Stimulated activated CD8-positive, alpha-beta memory T cell treated with anti-CD3 and anti-CD28 coated beads, Interleukin-12 subunit alpha, Interleukin-12 subunit beta, amount 100 ng/mL, for 24 hours (primary cell): ENCODE measurements around the gene C1orf210.

Experiments
- DNase-seq: peaks from one replicate; pipeline ENCODE4 v3.0.0-alpha.2; 2020; ENCODE audit errors: extremely low read depth

Gene C1orf210

GRCh38 chr1:43312663-43313515 lies 27.5 kb upstream of the C1orf210 start:
- DNase-seq: no peak

DNA sequence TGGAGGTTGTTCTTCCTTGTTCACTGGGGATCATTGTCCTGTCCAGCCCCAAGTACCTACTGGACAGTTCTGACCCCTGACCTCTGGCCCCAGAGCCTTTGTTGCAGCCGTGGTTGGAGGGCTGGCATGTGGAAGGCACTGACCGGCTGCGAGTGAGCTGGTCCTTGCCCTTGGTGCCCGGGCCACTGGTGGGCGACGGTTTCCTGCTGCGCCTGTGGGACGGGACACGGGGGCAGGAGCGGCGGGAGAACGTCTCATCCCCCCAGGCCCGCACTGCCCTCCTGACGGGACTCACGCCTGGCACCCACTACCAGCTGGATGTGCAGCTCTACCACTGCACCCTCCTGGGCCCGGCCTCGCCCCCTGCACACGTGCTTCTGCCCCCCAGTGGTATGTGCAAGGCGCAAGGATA lies 26.8 kb upstream of the C1orf210 start:
- no peak for DNase-seq

DNA sequence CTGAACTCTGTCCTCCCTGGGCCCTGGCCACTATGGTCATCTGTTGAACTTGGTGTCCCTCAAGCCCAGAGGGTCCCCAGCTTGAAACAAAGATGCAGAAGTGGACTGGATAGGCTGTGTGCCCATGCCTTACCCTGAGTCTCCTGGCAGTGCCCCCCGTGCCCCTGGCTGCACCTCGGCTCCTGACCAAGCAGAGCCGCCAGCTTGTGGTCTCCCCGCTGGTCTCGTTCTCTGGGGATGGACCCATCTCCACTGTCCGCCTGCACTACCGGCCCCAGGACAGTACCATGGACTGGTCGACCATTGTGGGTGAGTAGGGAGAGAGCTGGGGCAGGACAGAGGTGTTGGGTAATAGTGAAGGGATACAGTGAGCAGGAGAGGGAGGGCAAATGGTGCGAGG lies 26.1 kb upstream of the C1orf210 start:
- DNase-seq: no peak

- DNase-seq: no peak
These were observed 24.1 kb upstream of the C1orf210 start for GRCh38 chr1:43309405-43310025.

DNA sequence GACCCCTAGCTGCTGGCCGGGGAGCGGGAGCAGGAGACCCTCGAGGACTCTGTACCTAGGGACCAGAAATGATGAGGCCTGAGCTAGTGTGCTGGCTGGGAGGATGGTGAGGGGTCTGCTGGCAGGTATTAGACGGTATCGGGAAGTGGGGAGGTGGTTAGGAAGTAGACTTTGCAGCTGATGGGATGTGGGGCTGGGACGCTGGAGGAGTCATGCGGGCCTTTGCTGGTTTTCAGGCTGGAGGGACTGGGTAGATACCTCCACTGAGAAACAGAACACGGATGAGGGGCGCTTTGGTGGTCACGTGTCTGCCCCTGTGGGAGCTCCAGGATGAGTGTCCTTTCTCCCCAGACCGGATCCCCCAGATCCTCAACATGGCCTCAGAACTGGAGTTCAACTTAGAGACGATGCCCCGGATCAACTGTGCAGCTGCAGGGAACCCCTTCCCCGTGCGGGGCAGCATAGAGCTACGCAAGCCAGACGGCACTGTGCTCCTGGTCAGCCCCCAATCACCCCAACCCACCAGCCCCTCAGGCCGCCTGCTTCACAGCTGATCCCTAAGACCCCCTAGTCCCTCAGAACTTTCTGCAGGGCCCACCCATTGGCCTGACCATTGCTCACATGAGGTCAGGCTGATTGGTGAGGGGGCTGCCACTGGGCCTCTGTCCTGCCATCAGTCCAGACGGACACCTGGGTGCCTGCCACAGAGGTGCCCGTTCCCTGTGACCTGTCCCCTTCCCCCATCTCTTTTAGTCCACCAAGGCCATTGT lies 23.4 kb upstream of the C1orf210 start:
- DNase-seq: no peak

- DNase-seq: no peak
These were observed 22.2 kb upstream of the C1orf210 start for GRCh38 chr1:43307458-43308158.

GRCh38 chr1:43306688-43307457 lies 21.5 kb upstream of the C1orf210 start:
- DNase-seq: no peak

DNA sequence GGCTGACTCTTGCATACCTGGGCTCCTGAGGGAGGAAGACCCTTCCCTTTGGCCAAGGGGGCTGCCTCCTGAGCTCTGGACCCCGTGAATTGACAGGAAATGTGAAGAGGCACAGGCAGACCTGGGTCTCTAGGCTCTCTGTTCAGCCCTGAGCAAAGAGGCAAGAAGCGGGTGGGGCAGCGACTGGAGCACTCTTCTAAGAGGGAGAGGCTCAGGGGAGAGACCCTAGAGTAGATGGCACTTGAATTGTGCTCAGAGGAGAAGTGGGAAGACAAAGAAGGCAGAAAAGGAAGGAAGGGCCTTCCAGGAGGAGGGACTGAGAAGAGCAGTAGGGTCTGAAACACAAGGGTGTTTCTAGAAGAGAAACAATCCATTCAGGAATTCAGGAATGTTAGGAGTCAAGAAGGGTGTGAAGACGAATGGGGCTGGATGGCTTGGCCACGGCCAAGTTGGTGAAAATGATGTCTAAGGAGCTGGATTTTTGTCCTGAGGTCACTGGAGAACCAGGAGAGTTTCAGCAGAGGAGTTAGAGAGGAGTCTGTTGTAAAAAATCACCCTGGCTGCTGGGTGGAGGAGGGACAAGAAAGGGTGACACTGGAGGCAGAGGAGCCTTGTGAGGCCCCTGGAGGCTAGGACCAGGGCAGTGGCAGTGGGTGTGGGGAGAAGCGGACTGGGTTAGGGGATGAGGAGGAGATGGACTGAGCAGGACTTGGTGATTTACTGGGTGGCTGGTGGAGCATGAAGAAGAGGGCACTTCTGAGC lies 20.7 kb upstream of the C1orf210 start:
- no peak for DNase-seq

- no peak for DNase-seq
These were observed 20.1 kb upstream of the C1orf210 start for GRCh38 chr1:43305461-43305860.

DNA sequence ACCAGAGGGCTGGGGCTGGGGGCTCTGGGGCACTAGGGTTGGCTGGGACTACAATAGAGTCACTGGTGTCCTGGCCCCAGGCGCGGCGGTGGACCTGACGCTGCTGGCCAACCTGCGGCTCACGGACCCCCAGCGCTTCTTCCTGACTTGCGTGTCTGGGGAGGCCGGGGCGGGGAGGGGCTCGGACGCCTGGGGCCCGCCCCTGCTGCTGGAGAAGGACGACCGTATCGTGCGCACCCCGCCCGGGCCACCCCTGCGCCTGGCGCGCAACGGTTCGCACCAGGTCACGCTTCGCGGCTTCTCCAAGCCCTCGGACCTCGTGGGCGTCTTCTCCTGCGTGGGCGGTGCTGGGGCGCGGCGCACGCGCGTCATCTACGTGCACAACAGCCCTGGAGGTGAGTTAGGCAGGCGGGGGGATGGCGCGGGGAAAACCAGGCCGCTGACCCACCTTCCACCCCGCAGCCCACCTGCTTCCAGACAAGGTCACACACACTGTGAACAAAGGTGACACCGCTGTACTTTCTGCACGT lies 19.5 kb upstream of the C1orf210 start:
- no peak for DNase-seq

DNA sequence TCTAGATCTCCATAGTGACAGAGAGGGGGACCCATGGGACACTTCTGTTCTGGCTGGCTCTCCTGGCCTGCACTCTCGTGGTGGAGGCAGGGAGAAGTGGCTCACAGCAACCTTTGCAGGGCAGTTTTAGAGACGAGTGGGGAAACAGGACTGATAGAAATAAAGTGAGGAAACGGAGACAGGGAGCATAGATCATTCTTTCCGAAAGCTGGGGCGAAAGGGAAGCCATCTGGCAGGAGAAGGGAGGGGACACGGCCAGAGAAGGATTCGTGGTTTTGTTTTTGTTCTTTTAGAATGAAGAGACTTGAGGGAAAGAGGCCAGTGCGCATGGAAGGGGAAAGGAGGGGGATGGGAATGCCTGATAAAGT lies 18.9 kb upstream of the C1orf210 start:
- no peak for DNase-seq

DNA sequence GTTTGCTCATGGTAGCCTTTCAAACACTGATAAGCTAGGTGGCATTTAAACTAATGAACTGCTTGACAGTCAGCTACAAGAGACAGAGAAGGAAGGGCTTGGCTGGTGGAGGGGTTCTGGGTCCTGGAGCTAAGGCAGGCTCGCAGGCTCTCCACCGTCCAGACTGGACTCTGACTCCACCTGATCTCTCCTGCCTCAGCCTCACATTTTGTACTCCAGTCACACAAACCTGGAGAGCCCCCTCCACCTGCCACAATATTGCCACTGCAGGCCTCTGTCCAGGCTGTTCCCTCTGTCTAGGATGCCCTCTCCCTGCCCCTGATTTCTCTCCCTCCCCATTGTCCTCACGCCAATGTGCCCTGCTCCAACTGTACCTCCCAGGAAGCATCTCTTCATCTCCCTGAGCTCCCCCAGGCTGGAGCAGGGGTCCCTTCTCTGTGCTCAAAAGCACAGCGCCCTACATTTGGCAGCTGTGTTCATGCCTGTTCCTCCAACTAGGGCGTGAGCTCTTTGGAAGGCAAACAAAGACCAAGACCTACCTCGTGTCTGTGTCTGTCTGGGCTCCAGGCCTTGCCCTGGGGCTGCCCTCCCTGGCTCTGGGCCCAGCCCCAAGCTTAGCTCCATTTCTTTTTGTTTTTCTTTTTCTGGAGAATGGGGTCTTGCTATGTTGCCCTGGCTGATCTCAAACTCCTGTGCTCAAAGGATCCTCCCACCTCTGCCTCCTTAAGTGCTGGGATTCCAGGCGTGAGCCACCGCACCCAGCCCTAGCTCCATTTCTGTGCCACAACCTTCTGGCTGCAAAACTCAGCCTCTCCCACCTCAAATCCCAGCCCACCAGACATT lies 18.3 kb upstream of the C1orf210 start:
- DNase-seq: no peak

GRCh38 chr1:43302721-43303470 lies 17.5 kb upstream of the C1orf210 start:
- DNase-seq: no peak

GRCh38 chr1:43302201-43302600 lies 16.8 kb upstream of the C1orf210 start:
- DNase-seq: no peak

- DNase-seq: no peak
These were observed 15.2 kb upstream of the C1orf210 start, which contains the start of gene TIE1 for GRCh38 chr1:43300378-43301094. Gene TIE1, plus strand, starts transcription at chr1:43300982. Its CDS starts 90 bp downstream, at chr1:43301072.

GRCh38 chr1:43299101-43299500 lies 13.7 kb upstream of the C1orf210 start:
- no peak for DNase-seq

- no peak for DNase-seq
These were observed 12.7 kb upstream of the C1orf210 start for GRCh38 chr1:43298055-43298454.

- DNase-seq: no peak
These were observed 10.8 kb upstream of the C1orf210 start for GRCh38 chr1:43296207-43296606.
